GM12892 (cell line): ENCODE data around the gene STX1B.

Source experiments
- DNase-seq: peaks from one replicate; pipeline ENCODE4 v3.0.0; 2011; ENCODE audit not compliant: insufficient read length
- FAIRE-seq: peaks from 2 replicates; lab custom pipeline; 2011; peaks lifted over from hg19 to GRCh38; lab: Jason Lieb, UNC
- POLR2A ChIP-seq: IDR thresholded peaks from 2 replicates; pipeline ENCODE4 v1.6.1; 2011; ENCODE audit warnings: low read depth, low read length, control low read depth
- POLR2AphosphoS5 ChIP-seq: IDR thresholded peaks from 2 replicates; pipeline ENCODE4 v1.6.1; 2011; ENCODE audit warnings: low read depth, low read length, control low read depth
- TAF1 ChIP-seq: IDR thresholded peaks from 2 replicates; pipeline ENCODE4 v1.6.1; 2011; ENCODE audit warnings: low read depth, mild to moderate bottlenecking, control low read depth, low read length, borderline replicate concordance

Gene STX1B

DNA sequence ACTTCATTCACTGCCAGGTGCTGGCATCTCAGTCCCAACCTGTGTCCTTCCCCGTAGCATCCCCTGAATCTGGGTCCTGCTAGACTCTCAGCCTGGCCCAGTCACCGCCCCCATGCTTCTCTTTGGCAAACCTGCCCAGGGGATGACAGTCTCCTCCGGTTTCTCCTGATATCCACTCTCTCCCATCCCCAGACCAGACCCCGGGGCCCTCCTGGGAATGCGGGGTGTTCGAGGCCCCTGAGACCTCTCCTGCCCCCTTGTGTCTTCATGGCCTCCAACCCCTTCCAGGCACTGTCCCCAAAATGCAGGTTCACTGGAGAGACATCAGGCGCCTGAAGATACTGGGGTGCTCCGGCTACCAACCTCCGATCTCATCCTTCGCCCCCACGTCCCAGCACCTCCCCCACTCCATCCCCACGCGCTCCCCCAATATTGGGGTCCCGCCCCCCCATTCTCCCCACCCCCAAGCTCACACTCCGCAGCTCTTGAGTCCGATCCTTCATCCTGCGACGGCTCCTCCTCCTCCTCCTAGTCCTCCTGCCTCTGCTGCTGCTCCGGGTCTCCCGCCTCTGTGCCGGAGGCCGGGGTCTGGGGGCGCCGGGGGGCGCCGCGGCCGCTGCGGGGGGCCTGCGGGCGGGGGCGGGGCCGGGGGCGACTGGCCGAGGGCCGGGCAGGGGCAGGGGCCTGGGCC lies 399 bp downstream of the STX1B start:
- TF ChIP-seq TAF1 (no peak), POLR2AphosphoS5 (no peak), POLR2A (no peak)
- no peak for FAIRE-seq
- DNase-seq: no peak

DNA sequence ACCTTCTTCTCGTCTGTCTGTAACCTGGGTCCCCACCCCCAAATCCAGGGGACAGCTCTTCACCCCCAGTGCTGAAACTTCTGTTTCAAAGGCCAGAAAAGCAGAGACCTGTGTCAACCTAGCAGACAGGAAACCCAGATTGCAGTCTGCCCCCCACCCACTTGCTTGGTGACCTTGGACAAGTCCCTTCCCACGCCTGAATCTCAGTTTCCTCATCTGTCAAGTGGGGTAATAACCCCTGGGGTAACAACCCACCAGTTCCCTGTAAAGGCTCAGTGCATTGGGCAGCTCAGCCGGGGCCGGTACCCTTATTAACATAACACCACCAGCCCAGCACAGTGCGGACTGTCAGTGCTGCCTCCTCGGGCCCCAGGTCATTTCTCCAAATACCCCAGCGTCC lies 1.3 kb downstream of the STX1B start:
- no peak for TF ChIP-seq TAF1
- no peak for TF ChIP-seq POLR2AphosphoS5
- FAIRE-seq (no peak), DNase-seq (no peak)

DNA sequence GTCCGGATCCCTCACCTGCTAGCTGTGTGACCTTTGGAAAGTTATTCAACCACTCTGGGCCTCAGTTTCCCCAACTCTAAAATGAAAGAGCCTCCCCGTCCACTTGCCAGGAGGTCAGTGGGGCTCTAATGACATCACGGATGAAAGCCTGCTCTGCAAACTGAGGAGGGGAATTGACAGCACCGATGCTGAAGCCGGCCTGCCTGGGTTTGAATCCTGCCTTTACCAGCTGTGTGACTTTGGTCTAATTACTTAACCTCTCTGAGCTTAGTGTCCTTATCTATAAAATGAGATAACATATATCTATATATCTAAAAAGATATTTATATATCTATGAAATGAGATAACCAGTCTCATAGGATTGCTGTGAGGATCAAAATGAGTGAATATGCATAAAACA lies 1.9 kb downstream of the STX1B start:
- DNase-seq: no peak
- FAIRE-seq: no peak
- TF ChIP-seq POLR2AphosphoS5: no peak

DNA sequence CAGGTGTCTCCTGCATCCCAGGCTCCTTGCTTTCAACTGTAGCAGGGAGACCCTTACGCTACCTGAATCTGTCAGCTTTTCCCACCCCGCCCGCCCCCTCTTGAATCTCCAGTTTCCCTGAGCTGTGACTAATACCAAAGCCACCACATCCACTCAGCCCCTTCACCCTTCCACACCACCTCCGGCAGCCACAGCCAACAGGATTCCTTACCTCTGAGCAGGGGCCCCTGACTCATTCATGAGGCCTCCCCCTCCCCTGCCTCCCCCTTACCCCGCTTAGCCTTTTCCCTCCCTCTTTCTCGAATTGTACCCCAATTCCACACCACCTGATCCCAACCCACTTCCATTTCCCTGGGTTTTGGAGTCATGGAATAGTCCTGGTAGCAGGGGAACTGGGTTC lies 2.3 kb downstream of the STX1B start:
- DNase-seq (no peak), FAIRE-seq (no peak)
- TF ChIP-seq POLR2AphosphoS5: no peak
- no peak for TF ChIP-seq TAF1

GRCh38 chr16:31007684-31008083 lies 2.8 kb downstream of the STX1B start:
- FAIRE-seq: no peak
- DNase-seq: no peak
- TF ChIP-seq POLR2AphosphoS5 (no peak), POLR2A (no peak)

DNA sequence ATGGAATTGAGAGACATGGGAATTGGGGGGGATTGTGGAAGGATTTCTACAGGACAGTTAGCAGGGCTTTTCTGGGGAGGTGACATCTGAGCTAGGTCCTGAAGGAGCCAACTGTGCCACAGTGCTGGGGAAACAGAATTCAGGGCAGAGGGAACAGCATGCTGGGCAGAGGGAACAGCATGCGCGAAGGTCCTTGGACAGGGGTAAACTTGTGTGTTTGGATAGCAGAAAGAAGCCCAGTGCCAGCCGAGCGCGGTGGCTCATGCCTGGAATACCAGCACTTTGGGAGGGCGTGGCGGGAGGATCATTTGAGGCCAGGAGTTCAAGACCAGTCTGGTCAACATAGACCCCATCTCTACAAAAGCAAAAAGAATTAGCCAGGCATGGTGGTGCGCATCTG lies 3.8 kb downstream of the STX1B start:
- no peak for FAIRE-seq
- TF ChIP-seq TAF1 (no peak), POLR2A (no peak), POLR2AphosphoS5 (no peak)

GRCh38 chr16:31006086-31006385 lies 4.4 kb downstream of the STX1B start:
- no peak for TF ChIP-seq TAF1
- no peak for TF ChIP-seq POLR2A
- TF ChIP-seq POLR2AphosphoS5: no peak
- no peak for FAIRE-seq
- no peak for DNase-seq

More for the DNA sequence above, 3.8 kb downstream of the STX1B start:
- no peak for DNase-seq

GRCh38 chr16:31005350-31006085 lies 4.9 kb downstream of the STX1B start:
- TF ChIP-seq POLR2A (no peak), TAF1 (no peak), POLR2AphosphoS5 (no peak)
- no peak for DNase-seq
- FAIRE-seq: no peak

GRCh38 chr16:31004658-31005057 lies 5.8 kb downstream of the STX1B start:
- TF ChIP-seq TAF1 (no peak), POLR2A (no peak), POLR2AphosphoS5 (no peak)
- FAIRE-seq (no peak), DNase-seq (no peak)

- DNase-seq (no peak), FAIRE-seq (no peak)
- TF ChIP-seq POLR2AphosphoS5 (no peak), POLR2A (no peak), TAF1 (no peak)
These were observed 6.7 kb downstream of the STX1B start for GRCh38 chr16:31003744-31004143.

- TF ChIP-seq POLR2AphosphoS5 (no peak), TAF1 (no peak), POLR2A (no peak)
- FAIRE-seq: no peak
- DNase-seq: no peak
These were observed 7.5 kb downstream of the STX1B start for GRCh38 chr16:31002862-31003341.

- FAIRE-seq: no peak
- TF ChIP-seq POLR2AphosphoS5: no peak
- TF ChIP-seq TAF1: no peak
- TF ChIP-seq POLR2A: no peak
- DNase-seq: no peak
These were observed 8.2 kb downstream of the STX1B start for GRCh38 chr16:31002250-31002700.
